Measurements from ENCODE around the gene XRCC4. TPM values are rescaled to one million over a fixed set of nuclear protein-coding genes. Genes with fewer than 3 reads are reported as not detected.
"Not testable (repeated sequence)": the region's sequence is repeated elsewhere in the genome, so short reads cannot be mapped to it uniquely, and the experiment has no call there.

Gene XRCC4
- total RNA-seq, 2 donors from 2014 or later, result 11.3 to 12.4 TPM

- H3K4me1 Mint-ChIP-seq, result no peaks in the 10 kb centered on the region
- H3K9me3 Mint-ChIP-seq, result no peaks in the 10 kb centered on the region
- no peaks in the 10 kb centered on the region for H3K27me3 Mint-ChIP-seq
- no peak for ATAC-seq (replicated peaks)
- H3K4me3 Mint-ChIP-seq, result no peak overlapping the region
- H3K36me3 Mint-ChIP-seq (ENCODE audit: low read depth), result no peaks in the 10 kb centered on the region
- no peak overlapping the region for H3K27ac Mint-ChIP-seq
Observed at GRCh38 chr5:83323557-83324180, 246.3 kb downstream of the XRCC4 start.

- peaks cover 4% of the 10 kb centered on the region for H3K9me3 Mint-ChIP-seq
Observed at GRCh38 chr5:83331842-83332241, 254.5 kb downstream of the XRCC4 start.

GRCh38 chr5:83337453-83338035 lies 260.2 kb downstream of the XRCC4 start:
- no peak for ATAC-seq (replicated peaks)
- Mint-ChIP-seq H3K27ac (no peak overlapping the region), H3K36me3 (ENCODE audit: low read depth) (no peaks in the 10 kb centered on the region), H3K9me3 (peaks cover 2% of the 10 kb centered on the region), H3K4me3 (no peak overlapping the region), H3K4me1 (peaks cover 13% of the 10 kb centered on the region), H3K27me3 (no peaks in the 10 kb centered on the region)

More at GRCh38 chr5:83331842-83332241, 254.5 kb downstream of the XRCC4 start:
- no peaks in the 10 kb centered on the region for H3K4me1 Mint-ChIP-seq
- H3K36me3 Mint-ChIP-seq (ENCODE audit: low read depth), result no peaks in the 10 kb centered on the region
- no peak for ATAC-seq (replicated peaks)
- no peak overlapping the region for H3K27ac Mint-ChIP-seq
- H3K27me3 Mint-ChIP-seq, result no peaks in the 10 kb centered on the region
- no peak overlapping the region for H3K4me3 Mint-ChIP-seq

GRCh38 chr5:83340511-83340918 lies 263.2 kb downstream of the XRCC4 start:
- ATAC-seq (replicated peaks), result peak; percentile 79
- no peaks in the 10 kb centered on the region for H3K9me3 Mint-ChIP-seq
- no peaks in the 10 kb centered on the region for H3K36me3 Mint-ChIP-seq (ENCODE audit: low read depth)
- no peaks in the 10 kb centered on the region for H3K27me3 Mint-ChIP-seq
- peaks cover 13% of the 10 kb centered on the region for H3K4me1 Mint-ChIP-seq
- H3K4me3 Mint-ChIP-seq, result peak overlapping the region; percentile 55
- H3K27ac Mint-ChIP-seq, result peak overlapping the region; percentile 74

GRCh38 chr5:83341815-83342334 lies 264.5 kb downstream of the XRCC4 start:
- no peak overlapping the region for H3K27ac Mint-ChIP-seq
- H3K4me3 Mint-ChIP-seq, result no peak overlapping the region
- no peaks in the 10 kb centered on the region for H3K27me3 Mint-ChIP-seq
- no peak for ATAC-seq (replicated peaks)
- no peaks in the 10 kb centered on the region for H3K9me3 Mint-ChIP-seq
- no peaks in the 10 kb centered on the region for H3K36me3 Mint-ChIP-seq (ENCODE audit: low read depth)
- H3K4me1 Mint-ChIP-seq, result peaks cover 13% of the 10 kb centered on the region

- Mint-ChIP-seq H3K36me3 (ENCODE audit: low read depth) (no peaks in the 10 kb centered on the region), H3K27ac (no peak overlapping the region), H3K4me1 (peaks cover 13% of the 10 kb centered on the region), H3K4me3 (no peak overlapping the region), H3K27me3 (no peaks in the 10 kb centered on the region), H3K9me3 (peaks cover 5% of the 10 kb centered on the region)
- no peak for ATAC-seq (replicated peaks)
Observed at GRCh38 chr5:83342465-83342864, 265.1 kb downstream of the XRCC4 start.

- H3K4me1 Mint-ChIP-seq, result peaks cover 13% of the 10 kb centered on the region
- ATAC-seq (replicated peaks), result no peak
- no peak overlapping the region for H3K27ac Mint-ChIP-seq
- no peaks in the 10 kb centered on the region for H3K36me3 Mint-ChIP-seq (ENCODE audit: low read depth)
- no peaks in the 10 kb centered on the region for H3K27me3 Mint-ChIP-seq
- H3K4me3 Mint-ChIP-seq, result no peak overlapping the region
- H3K9me3 Mint-ChIP-seq, result peaks cover 6% of the 10 kb centered on the region
Observed at GRCh38 chr5:83343299-83343698, 266.0 kb downstream of the XRCC4 start.

- Mint-ChIP-seq H3K9me3 (peaks cover 13% of the 10 kb centered on the region), H3K36me3 (ENCODE audit: low read depth) (no peaks in the 10 kb centered on the region), H3K4me1 (peaks cover 6% of the 10 kb centered on the region), H3K4me3 (no peak overlapping the region), H3K27me3 (no peaks in the 10 kb centered on the region), H3K27ac (no peak overlapping the region)
- ATAC-seq (replicated peaks), result no peak
Observed at GRCh38 chr5:83345423-83345822, 268.1 kb downstream of the XRCC4 start.

- no peak for ATAC-seq (replicated peaks)
- Mint-ChIP-seq H3K4me1 (no peaks in the 10 kb centered on the region), H3K27me3 (no peaks in the 10 kb centered on the region), H3K36me3 (ENCODE audit: low read depth) (no peaks in the 10 kb centered on the region), H3K27ac (no peak overlapping the region), H3K4me3 (no peak overlapping the region), H3K9me3 (peaks cover 13% of the 10 kb centered on the region)
Observed at GRCh38 chr5:83348281-83348780, 271.0 kb downstream of the XRCC4 start.

GRCh38 chr5:83353231-83353630 lies 275.9 kb downstream of the XRCC4 start:
- Mint-ChIP-seq H3K4me3 (no peak overlapping the region), H3K27me3 (no peaks in the 10 kb centered on the region), H3K27ac (no peak overlapping the region), H3K4me1 (no peaks in the 10 kb centered on the region), H3K9me3 (peaks cover 6% of the 10 kb centered on the region), H3K36me3 (ENCODE audit: low read depth) (no peaks in the 10 kb centered on the region)
- no peak for ATAC-seq (replicated peaks)

GRCh38 chr5:83353774-83354173 lies 276.4 kb downstream of the XRCC4 start:
- Mint-ChIP-seq H3K27me3 (no peaks in the 10 kb centered on the region), H3K36me3 (ENCODE audit: low read depth) (no peaks in the 10 kb centered on the region), H3K4me1 (no peaks in the 10 kb centered on the region), H3K27ac (no peak overlapping the region), H3K9me3 (peaks cover 6% of the 10 kb centered on the region), H3K4me3 (no peak overlapping the region)
- ATAC-seq (replicated peaks), result no peak

- Mint-ChIP-seq H3K4me3 (no peak overlapping the region), H3K4me1 (no peaks in the 10 kb centered on the region), H3K36me3 (ENCODE audit: low read depth) (no peaks in the 10 kb centered on the region), H3K27ac (no peak overlapping the region), H3K9me3 (peaks cover 3% of the 10 kb centered on the region), H3K27me3 (no peaks in the 10 kb centered on the region)
- ATAC-seq (replicated peaks), result no peak
Observed at GRCh38 chr5:83354958-83355357, 277.6 kb downstream of the XRCC4 start.

- not testable (repeated sequence) for H3K27ac Mint-ChIP-seq; H3K27me3 Mint-ChIP-seq; H3K4me1 Mint-ChIP-seq; H3K4me3 Mint-ChIP-seq; ATAC-seq (replicated peaks); H3K9me3 Mint-ChIP-seq; H3K36me3 Mint-ChIP-seq (ENCODE audit: low read depth)
Observed at GRCh38 chr5:83355482-83356014, 278.2 kb downstream of the XRCC4 start.

- no peak for ATAC-seq (replicated peaks)
- Mint-ChIP-seq H3K4me3 (no peak overlapping the region), H3K4me1 (no peaks in the 10 kb centered on the region), H3K9me3 (no peaks in the 10 kb centered on the region), H3K27me3 (no peaks in the 10 kb centered on the region), H3K36me3 (ENCODE audit: low read depth) (no peaks in the 10 kb centered on the region), H3K27ac (no peak overlapping the region)
Observed at GRCh38 chr5:83357621-83358231, 280.4 kb downstream of the XRCC4 start.

GRCh38 chr5:83360573-83360972 lies 283.2 kb downstream of the XRCC4 start:
- Mint-ChIP-seq H3K27ac (no peak overlapping the region), H3K4me3 (no peak overlapping the region), H3K27me3 (no peaks in the 10 kb centered on the region), H3K4me1 (no peaks in the 10 kb centered on the region), H3K9me3 (no peaks in the 10 kb centered on the region), H3K36me3 (ENCODE audit: low read depth) (no peaks in the 10 kb centered on the region)
- ATAC-seq (replicated peaks), result no peak
